Epithelial cell of esophagus (primary cell): Measurements from ENCODE around the gene WNT9A.
"Not testable (repeated sequence)": the region's sequence is repeated elsewhere in the genome, so short reads cannot be mapped to it uniquely, and the experiment has no call there.

Experiments
- DNase-seq: peaks from one replicate; pipeline ENCODE4 v3.0.0; 2010; ENCODE audit warnings: low read depth
- H3K4me3 ChIP-seq: 2 replicates; pipeline ENCODE4 v1.5.1; 2011; ENCODE audit warnings: mild to moderate bottlenecking, low read length, control low read depth
- TF ChIP-seq, protein P1 (sequence below): IDR thresholded peaks from 2 replicates; pipeline ENCODE4 v1.5.1; 2011; ENCODE audit warnings: low read depth, mild to moderate bottlenecking, low read length, control low read depth, inconsistent platforms; ENCODE audit not compliant: insufficient read depth; ENCODE audit errors: missing control alignments

Gene WNT9A

GRCh38 chr1:227913396-227913763 is 34.4 kb downstream of the WNT9A start:
- H3K4me3 ChIP-seq, result no peak overlapping the region
- TF ChIP-seq, protein P1, sequence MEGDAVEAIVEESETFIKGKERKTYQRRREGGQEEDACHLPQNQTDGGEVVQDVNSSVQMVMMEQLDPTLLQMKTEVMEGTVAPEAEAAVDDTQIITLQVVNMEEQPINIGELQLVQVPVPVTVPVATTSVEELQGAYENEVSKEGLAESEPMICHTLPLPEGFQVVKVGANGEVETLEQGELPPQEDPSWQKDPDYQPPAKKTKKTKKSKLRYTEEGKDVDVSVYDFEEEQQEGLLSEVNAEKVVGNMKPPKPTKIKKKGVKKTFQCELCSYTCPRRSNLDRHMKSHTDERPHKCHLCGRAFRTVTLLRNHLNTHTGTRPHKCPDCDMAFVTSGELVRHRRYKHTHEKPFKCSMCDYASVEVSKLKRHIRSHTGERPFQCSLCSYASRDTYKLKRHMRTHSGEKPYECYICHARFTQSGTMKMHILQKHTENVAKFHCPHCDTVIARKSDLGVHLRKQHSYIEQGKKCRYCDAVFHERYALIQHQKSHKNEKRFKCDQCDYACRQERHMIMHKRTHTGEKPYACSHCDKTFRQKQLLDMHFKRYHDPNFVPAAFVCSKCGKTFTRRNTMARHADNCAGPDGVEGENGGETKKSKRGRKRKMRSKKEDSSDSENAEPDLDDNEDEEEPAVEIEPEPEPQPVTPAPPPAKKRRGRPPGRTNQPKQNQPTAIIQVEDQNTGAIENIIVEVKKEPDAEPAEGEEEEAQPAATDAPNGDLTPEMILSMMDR, result no peak
- DNase-seq, result no peak

DNA sequence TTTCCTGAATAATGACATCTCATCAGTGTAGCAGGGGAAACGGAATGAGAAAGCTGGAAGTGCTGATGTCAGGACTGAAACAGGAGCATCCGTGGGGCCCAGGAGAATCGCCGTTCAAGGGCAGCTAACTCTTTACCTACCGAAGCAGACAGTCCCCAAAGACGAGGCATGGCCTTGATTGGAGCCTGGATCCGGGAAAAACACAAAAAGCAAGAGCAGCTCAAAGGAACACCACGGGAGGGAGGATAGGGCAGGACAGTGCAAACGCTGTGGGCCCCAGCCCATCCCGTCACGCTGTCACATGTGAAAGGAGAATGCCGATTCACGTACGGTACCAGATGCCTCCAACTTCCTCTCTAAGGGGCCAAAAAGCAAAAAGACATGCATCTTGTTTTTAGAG is 34.9 kb downstream of the WNT9A start:
- no peak for DNase-seq
- no peak overlapping the region for H3K4me3 ChIP-seq
- TF ChIP-seq, protein P1, result no peak

GRCh38 chr1:227911376-227911775 is 36.4 kb downstream of the WNT9A start:
- DNase-seq, result no peak
- TF ChIP-seq, protein P1, result no peak
- no peak overlapping the region for H3K4me3 ChIP-seq

DNA sequence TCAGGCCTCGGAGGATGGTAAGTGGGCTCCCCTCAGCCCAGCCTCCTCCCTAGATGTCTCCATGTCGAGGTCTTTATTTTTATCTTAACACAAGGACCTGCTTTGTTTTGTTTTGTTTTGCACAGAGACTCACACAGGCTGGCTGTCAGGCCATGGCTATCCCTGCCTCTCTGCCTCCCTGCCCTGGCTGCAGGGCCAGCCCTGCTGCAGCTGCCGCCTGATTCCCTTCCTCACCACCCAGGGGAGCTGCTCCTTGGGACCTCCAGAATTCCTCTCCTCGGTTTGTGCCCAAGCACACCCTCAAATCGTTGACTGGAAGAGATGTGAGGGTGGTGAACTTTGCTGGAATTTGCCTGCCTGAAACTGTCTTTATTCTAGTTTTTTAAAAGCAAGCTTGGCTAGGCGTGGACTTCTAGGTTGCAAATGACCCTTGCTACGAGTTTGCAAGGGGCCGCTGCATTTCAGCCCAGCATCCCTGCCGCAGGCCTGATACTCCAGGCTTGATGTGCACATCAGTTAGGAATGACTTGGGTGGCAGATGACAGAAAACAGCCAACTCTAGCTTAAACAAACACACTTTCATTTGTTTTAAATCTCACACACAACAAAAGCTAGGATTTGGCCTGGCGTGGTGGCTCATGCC is 37.1 kb downstream of the WNT9A start:
- no peak overlapping the region for H3K4me3 ChIP-seq
- no peak for DNase-seq
- TF ChIP-seq, protein P1, result no peak

GRCh38 chr1:227909923-227910328 is 37.8 kb downstream of the WNT9A start:
- not testable (repeated sequence) for H3K4me3 ChIP-seq
- DNase-seq, result peak; percentile 36

GRCh38 chr1:227909188-227909587 is 38.5 kb downstream of the WNT9A start:
- TF ChIP-seq, protein P1, result no peak
- no peak for DNase-seq
- H3K4me3 ChIP-seq, result no peak overlapping the region

- TF ChIP-seq, protein P1, result no peak
- no peak overlapping the region for H3K4me3 ChIP-seq
- DNase-seq, result no peak
Observed at GRCh38 chr1:227908359-227908758, 39.4 kb downstream of the WNT9A start.
